Mucosa of rectum (tissue), 2 donors: Measurements from ENCODE around the gene ANKH.
"Not testable (repeated sequence)": the region's sequence is repeated elsewhere in the genome, so short reads cannot be mapped to it uniquely, and the experiment has no call there.

ENCODE experiments used
- H3K27ac ChIP-seq, 2 donors: one replicate each; pipeline ENCODE4 v1.7.0; 2013; ENCODE audit warnings: inconsistent platforms in 2 of 2, low read depth in 2 of 2, low read length in 2 of 2
- H3K27me3 ChIP-seq, 2 donors: one replicate each; pipeline ENCODE4 v1.7.0; 2013; ENCODE audit warnings: low read length in 2 of 2; ENCODE audit not compliant: control insufficient read depth in 2 of 2, insufficient read depth in 2 of 2
- H3K36me3 ChIP-seq, 2 donors: one replicate each; pipeline ENCODE4 v1.7.0; 2013; ENCODE audit warnings: low read length in 2 of 2; ENCODE audit not compliant: control insufficient read depth in 2 of 2, insufficient read depth in 2 of 2
- H3K4me1 ChIP-seq, 2 donors: one replicate each; pipeline ENCODE4 v1.7.0; 2013; ENCODE audit warnings: low read length in 2 of 2, mild to moderate bottlenecking in 1 of 2; ENCODE audit not compliant: control insufficient read depth in 2 of 2, insufficient read depth in 2 of 2
- H3K4me3 ChIP-seq, 2 donors: one replicate each; pipeline ENCODE4 v1.7.0; 2013; ENCODE audit warnings: low read length in 2 of 2
- H3K9ac ChIP-seq, 2 donors: one replicate each; pipeline ENCODE4 v1.7.0; 2013; ENCODE audit warnings: low read length in 2 of 2, low read depth in 1 of 2, mild to moderate bottlenecking in 1 of 2
- H3K9me3 ChIP-seq, 2 donors: one replicate each; pipeline ENCODE4 v1.7.0; 2013; ENCODE audit warnings: low read length in 2 of 2; ENCODE audit not compliant: control insufficient read depth in 2 of 2
- donor health status: healthy.
- donor health status: Normal muscosa, but diverticular disease.

ANKH gene

GRCh38 chr5:14797385-14797784 lies 74.2 kb downstream of the ANKH start:
- H3K4me3 ChIP-seq, H3K4me1 ChIP-seq, H3K27ac ChIP-seq, H3K36me3 ChIP-seq, H3K27me3 ChIP-seq, H3K9ac ChIP-seq, H3K9me3 ChIP-seq: not testable (repeated sequence)

- H3K27me3 ChIP-seq = no peaks in the 10 kb centered on the region
- peaks cover 0 to 9% of the 10 kb centered on the region in 2 donors for H3K36me3 ChIP-seq
- no peak overlapping the region for H3K27ac ChIP-seq
- no peaks in the 10 kb centered on the region for H3K4me1 ChIP-seq
- no peaks in the 10 kb centered on the region for H3K9me3 ChIP-seq
- H3K9ac ChIP-seq = no peak overlapping the region
- no peak overlapping the region for H3K4me3 ChIP-seq
These were observed 76.9 kb downstream of the ANKH start for GRCh38 chr5:14794583-14795230.

- no peaks in the 10 kb centered on the region for H3K9me3 ChIP-seq
- H3K9ac ChIP-seq = no peak overlapping the region
- H3K36me3 ChIP-seq = peaks cover 0 to 9% of the 10 kb centered on the region in 2 donors
- no peaks in the 10 kb centered on the region for H3K27me3 ChIP-seq
- no peak overlapping the region for H3K4me3 ChIP-seq
- H3K27ac ChIP-seq = no peak overlapping the region
- H3K4me1 ChIP-seq = no peaks in the 10 kb centered on the region
These were observed 77.7 kb downstream of the ANKH start for GRCh38 chr5:14793851-14794250.

- no peak overlapping the region for H3K9ac ChIP-seq
These were observed 80.7 kb downstream of the ANKH start for GRCh38 chr5:14790911-14791310.

GRCh38 chr5:14790220-14790619 lies 81.4 kb downstream of the ANKH start:
- H3K9me3 ChIP-seq = no peaks in the 10 kb centered on the region
- H3K9ac ChIP-seq = no peak overlapping the region
- H3K4me3 ChIP-seq = no peak overlapping the region
- H3K4me1 ChIP-seq = no peaks in the 10 kb centered on the region
- H3K36me3 ChIP-seq = peaks cover 0 to 12% of the 10 kb centered on the region in 2 donors
- no peak overlapping the region for H3K27ac ChIP-seq
- H3K27me3 ChIP-seq = no peaks in the 10 kb centered on the region

More at GRCh38 chr5:14790911-14791310, 80.7 kb downstream of the ANKH start:
- Histone ChIP-seq H3K4me1 (no peaks in the 10 kb centered on the region), H3K36me3 (peaks cover 0 to 12% of the 10 kb centered on the region in 2 donors), H3K9me3 (no peaks in the 10 kb centered on the region), H3K27me3 (no peaks in the 10 kb centered on the region), H3K4me3 (no peak overlapping the region), H3K27ac (no peak overlapping the region)

- Histone ChIP-seq H3K36me3 (peaks cover 0 to 3% of the 10 kb centered on the region in 2 donors), H3K4me3 (no peak overlapping the region), H3K27ac (no peak overlapping the region), H3K9ac (no peak overlapping the region), H3K4me1 (no peaks in the 10 kb centered on the region), H3K9me3 (no peaks in the 10 kb centered on the region), H3K27me3 (no peaks in the 10 kb centered on the region)
These were observed 83.6 kb downstream of the ANKH start for GRCh38 chr5:14787801-14788579.

GRCh38 chr5:14783691-14784090 lies 87.9 kb downstream of the ANKH start:
- H3K9ac ChIP-seq = no peak overlapping the region
- no peaks in the 10 kb centered on the region for H3K9me3 ChIP-seq
- no peaks in the 10 kb centered on the region for H3K27me3 ChIP-seq
- no peaks in the 10 kb centered on the region for H3K4me1 ChIP-seq
- H3K27ac ChIP-seq = no peak overlapping the region
- peaks cover 5 to 11% of the 10 kb centered on the region in 2 donors for H3K36me3 ChIP-seq
- H3K4me3 ChIP-seq = no peak overlapping the region

GRCh38 chr5:14782591-14782990 lies 89.0 kb downstream of the ANKH start:
- no peak overlapping the region for H3K4me3 ChIP-seq

GRCh38 chr5:14781106-14781505 lies 90.5 kb downstream of the ANKH start:
- no peaks in the 10 kb centered on the region for H3K27me3 ChIP-seq
- peaks cover 3 to 4% of the 10 kb centered on the region in 2 donors for H3K4me1 ChIP-seq
- H3K9me3 ChIP-seq = no peaks in the 10 kb centered on the region
- no peak overlapping the region for H3K27ac ChIP-seq
- no peak overlapping the region for H3K9ac ChIP-seq
- H3K4me3 ChIP-seq = no peak overlapping the region
- H3K36me3 ChIP-seq = peaks cover 5 to 8% of the 10 kb centered on the region in 2 donors

More at GRCh38 chr5:14782591-14782990, 89.0 kb downstream of the ANKH start:
- Histone ChIP-seq H3K9me3 (no peaks in the 10 kb centered on the region), H3K27me3 (no peaks in the 10 kb centered on the region), H3K4me1 (peaks cover 0 to under 1% of the 10 kb centered on the region in 2 donors), H3K36me3 (peaks cover 5 to 8% of the 10 kb centered on the region in 2 donors), H3K27ac (no peak overlapping the region), H3K9ac (no peak overlapping the region)

GRCh38 chr5:14779975-14780374 lies 91.6 kb downstream of the ANKH start:
- no peak overlapping the region for H3K4me3 ChIP-seq
- H3K9me3 ChIP-seq = no peaks in the 10 kb centered on the region
- no peaks in the 10 kb centered on the region for H3K27me3 ChIP-seq
- no peak overlapping the region for H3K9ac ChIP-seq
- no peak overlapping the region for H3K27ac ChIP-seq
- peaks cover 3 to 12% of the 10 kb centered on the region in 2 donors for H3K4me1 ChIP-seq
- H3K36me3 ChIP-seq = peaks cover 5 to 8% of the 10 kb centered on the region in 2 donors
